Hepatocyte (in vitro differentiated cells): ENCODE measurements around the gene SPTBN5.

Experiments
- EZH2phosphoT487 ChIP-seq: fragments of 200-600 bp; sonication (generic); IDR thresholded peaks from one replicate; pipeline ENCODE4 v1.6.1; 2018; ENCODE audit warnings: antibody characterized with exemption, mild to moderate bottlenecking, low read depth, moderate library complexity; ENCODE audit not compliant: unreplicated experiment, severe bottlenecking
- TF ChIP-seq, protein P1 (sequence below): fragments of 200-600 bp; sonication (generic); IDR thresholded peaks from 2 replicates; pipeline ENCODE4 v1.5.1; 2016; ENCODE audit warnings: antibody characterized with exemption, mild to moderate bottlenecking; ENCODE audit not compliant: poor library complexity

DNA sequence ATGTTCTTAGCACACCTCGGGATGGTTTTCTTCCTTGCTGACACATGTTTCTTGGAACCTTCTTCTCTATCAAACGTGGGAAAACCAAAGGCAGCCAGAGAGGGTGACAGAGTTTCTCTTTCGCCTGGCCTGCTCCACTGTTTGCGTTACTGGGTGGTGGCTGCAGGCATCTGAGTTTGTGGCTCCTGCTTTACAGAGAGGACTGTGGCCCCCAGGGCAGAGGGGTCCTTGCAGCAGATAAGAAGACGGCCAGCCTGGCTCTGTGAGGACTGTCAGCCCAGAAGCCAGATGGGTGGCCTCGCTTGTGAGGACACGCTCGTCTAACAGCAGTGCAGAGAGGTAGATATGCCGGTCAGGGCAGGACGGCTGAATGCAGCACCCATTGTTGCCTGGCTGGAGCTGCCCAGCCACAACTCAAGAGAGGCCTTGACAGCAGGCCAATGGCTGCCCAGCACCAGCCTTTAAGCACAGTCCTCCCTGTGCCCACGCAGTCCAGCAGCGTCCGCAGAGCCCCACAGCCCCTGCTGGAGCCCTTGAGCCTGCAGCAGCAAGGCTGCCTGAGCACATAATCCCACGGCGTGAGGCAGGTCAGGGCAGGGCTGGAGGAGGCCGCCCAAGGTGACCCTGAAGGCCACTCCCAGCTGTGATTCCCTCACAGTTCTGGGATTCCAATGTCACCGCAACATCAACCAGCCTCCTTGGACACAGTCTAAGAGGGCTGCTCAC lies 15.0 kb upstream of the SPTBN5 start:
- TF ChIP-seq, protein P1, sequence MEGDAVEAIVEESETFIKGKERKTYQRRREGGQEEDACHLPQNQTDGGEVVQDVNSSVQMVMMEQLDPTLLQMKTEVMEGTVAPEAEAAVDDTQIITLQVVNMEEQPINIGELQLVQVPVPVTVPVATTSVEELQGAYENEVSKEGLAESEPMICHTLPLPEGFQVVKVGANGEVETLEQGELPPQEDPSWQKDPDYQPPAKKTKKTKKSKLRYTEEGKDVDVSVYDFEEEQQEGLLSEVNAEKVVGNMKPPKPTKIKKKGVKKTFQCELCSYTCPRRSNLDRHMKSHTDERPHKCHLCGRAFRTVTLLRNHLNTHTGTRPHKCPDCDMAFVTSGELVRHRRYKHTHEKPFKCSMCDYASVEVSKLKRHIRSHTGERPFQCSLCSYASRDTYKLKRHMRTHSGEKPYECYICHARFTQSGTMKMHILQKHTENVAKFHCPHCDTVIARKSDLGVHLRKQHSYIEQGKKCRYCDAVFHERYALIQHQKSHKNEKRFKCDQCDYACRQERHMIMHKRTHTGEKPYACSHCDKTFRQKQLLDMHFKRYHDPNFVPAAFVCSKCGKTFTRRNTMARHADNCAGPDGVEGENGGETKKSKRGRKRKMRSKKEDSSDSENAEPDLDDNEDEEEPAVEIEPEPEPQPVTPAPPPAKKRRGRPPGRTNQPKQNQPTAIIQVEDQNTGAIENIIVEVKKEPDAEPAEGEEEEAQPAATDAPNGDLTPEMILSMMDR: no peak
- no peak for TF ChIP-seq EZH2phosphoT487
